Astrocyte of the spinal cord (primary cell): Measurements from ENCODE around the gene CFAP299.

ENCODE experiments used
- DNase-seq: peaks from one replicate; pipeline ENCODE4 v3.0.0; 2011; ENCODE audit warnings: low read depth, low spot score
- H3K4me3 ChIP-seq: 2 replicates; pipeline ENCODE4 v1.5.1; 2011; ENCODE audit warnings: low read depth, mild to moderate bottlenecking, low read length, moderate library complexity
- CTCF ChIP-seq: IDR thresholded peaks from 2 replicates; pipeline ENCODE4 v1.5.1; 2012; ENCODE audit warnings: low read depth, mild to moderate bottlenecking, low read length, inconsistent platforms
- in situ Hi-C: cut with HindIII; loops from 2 replicates; pipeline ENCODE4 v1.10.0; 2017; ENCODE audit warnings: low sequenced_read_pairs

The CFAP299 gene

GRCh38 chr4:80495865-80496264, 160.3 kb downstream of the CFAP299 start:
- no peak for DNase-seq
- H3K4me3 ChIP-seq = no peak overlapping the region
- in situ Hi-C loops = no loop called here
- no peak for TF ChIP-seq CTCF

- no peak for TF ChIP-seq CTCF
- in situ Hi-C loops = no loop called here
- DNase-seq = no peak
- no peak overlapping the region for H3K4me3 ChIP-seq
These were observed 163.2 kb downstream of the CFAP299 start for GRCh38 chr4:80498725-80499124.

- H3K4me3 ChIP-seq = no peak overlapping the region
- no peak for TF ChIP-seq CTCF
- DNase-seq = peak; percentile 24
- in situ Hi-C loops = no loop called here
These were observed 165.1 kb downstream of the CFAP299 start for GRCh38 chr4:80500613-80501012.

GRCh38 chr4:80507077-80507476, 171.5 kb downstream of the CFAP299 start:
- no peak overlapping the region for H3K4me3 ChIP-seq
- no peak for DNase-seq
- no peak for TF ChIP-seq CTCF
- in situ Hi-C loops = no loop called here

GRCh38 chr4:80507507-80507906, 172.0 kb downstream of the CFAP299 start:
- no peak for TF ChIP-seq CTCF
- in situ Hi-C loops = no loop called here
- DNase-seq = no peak
- H3K4me3 ChIP-seq = no peak overlapping the region

GRCh38 chr4:80515496-80515895, 180.0 kb downstream of the CFAP299 start:
- TF ChIP-seq CTCF = no peak
- H3K4me3 ChIP-seq = no peak overlapping the region
- DNase-seq = no peak
- in situ Hi-C loops = no loop called here

- in situ Hi-C loops = no loop called here
- no peak overlapping the region for H3K4me3 ChIP-seq
- no peak for TF ChIP-seq CTCF
- DNase-seq = no peak
These were observed 185.9 kb downstream of the CFAP299 start for GRCh38 chr4:80521438-80521837.
